Hepatocyte (in vitro differentiated cells): Measurements from ENCODE around the gene DBP. TPM values are rescaled to one million over a fixed set of nuclear protein-coding genes. Genes with fewer than 3 reads are reported as not detected.

ENCODE experiments used
- DNase-seq: peaks from one replicate; pipeline ENCODE4 v3.0.0-alpha.2; 2016; ENCODE audit warnings: low spot score
- H2AFZ ChIP-seq: fragments of 200-600 bp; sonication (generic); 2 replicates; pipeline ENCODE4 v1.6.0; 2016; ENCODE audit warnings: antibody characterized with exemption, mild to moderate bottlenecking
- H3K27ac ChIP-seq: fragments of 200-600 bp; sonication (generic); 2 replicates; pipeline ENCODE4 v1.5.1; 2016; ENCODE audit warnings: mild to moderate bottlenecking
- H3K27me3 ChIP-seq: fragments of 200-600 bp; sonication (generic); 2 replicates; pipeline ENCODE4 v1.6.1; 2016
- H3K36me3 ChIP-seq: fragments of 200-600 bp; sonication (generic); replicated peaks from 2 replicates; pipeline ENCODE4 v1.5.1; 2016; ENCODE audit warnings: low read depth; ENCODE audit not compliant: insufficient read depth
- H3K4me1 ChIP-seq: fragments of 200-600 bp; sonication (generic); 2 replicates; pipeline ENCODE4 v1.5.1; 2016; ENCODE audit warnings: mild to moderate bottlenecking, moderate library complexity; ENCODE audit not compliant: insufficient read depth
- H3K4me2 ChIP-seq: fragments of 200-600 bp; sonication (generic); 2 replicates; pipeline ENCODE4 v1.6.0; 2016
- H3K4me3 ChIP-seq: fragments of 200-600 bp; sonication (generic); 2 replicates; pipeline ENCODE4 v1.5.1; 2016; ENCODE audit warnings: mild to moderate bottlenecking
- H3K79me2 ChIP-seq: fragments of 200-600 bp; sonication (generic); 2 replicates; pipeline ENCODE4 v1.6.0; 2017; ENCODE audit warnings: mild to moderate bottlenecking
- H3K9me2 ChIP-seq: fragments of 200-600 bp; sonication (generic); replicated peaks from 2 replicates; pipeline ENCODE4 v1.6.0; 2017; ENCODE audit warnings: mild to moderate bottlenecking; ENCODE audit not compliant: insufficient read depth
- H3K9me3 ChIP-seq: fragments of 200-600 bp; sonication (generic); 2 replicates; pipeline ENCODE4 v1.5.1; 2016; ENCODE audit warnings: low read depth, mild to moderate bottlenecking
- H4K20me1 ChIP-seq: fragments of 200-600 bp; sonication (generic); 2 replicates; pipeline ENCODE4 v1.6.0; 2016; ENCODE audit warnings: mild to moderate bottlenecking; ENCODE audit not compliant: insufficient read depth, poor library complexity, severe bottlenecking
- CTCF ChIP-seq: fragments of 200-600 bp; sonication (generic); IDR thresholded peaks from 2 replicates; pipeline ENCODE4 v1.5.1; 2016; ENCODE audit warnings: antibody characterized with exemption, mild to moderate bottlenecking; ENCODE audit not compliant: poor library complexity
- EZH2 ChIP-seq: fragments of 200-600 bp; sonication (generic); IDR thresholded peaks from 2 replicates; pipeline ENCODE4 v1.6.1; 2016; ENCODE audit warnings: antibody characterized with exemption, mild to moderate bottlenecking, borderline replicate concordance
- EZH2phosphoT487 ChIP-seq: fragments of 200-600 bp; sonication (generic); IDR thresholded peaks from one replicate; pipeline ENCODE4 v1.6.1; 2018; ENCODE audit warnings: antibody characterized with exemption, mild to moderate bottlenecking, low read depth, moderate library complexity; ENCODE audit not compliant: unreplicated experiment, severe bottlenecking
- WGBS: methylation state at CpG from one replicate; pipeline ENCODE4 v1.1.6; 2016; ENCODE audit warnings: low lambda C conversion rate; ENCODE audit errors: missing lambda C conversion rate; 5-methylcytosine and 5-hydroxymethylcytosine counted together
- polyA plus RNA-seq: library from polyadenylated mRNA; unstranded; fragments of >200 nt; fragmentation: Nextera tagmentation; extraction: Ambion mirVana; gene quantifications from 2 replicates; pipeline ENCODE4 v1.2.1, GENCODE V29; 2016
- total RNA-seq: library from RNA; depleted of rRNA; stranded (reverse); fragments of >200 nt; gene quantifications from 2 replicates; pipeline ENCODE4 v1.2.3, GENCODE V29; 2014

Gene DBP
- total and polyA plus RNA-seq, 2 experiments from 2014 or later, result 5.4 to 11.8 TPM

GRCh38 chr19:48656840-48657474, 19.8 kb upstream of the DBP start:
- no peak overlapping the region for H3K4me2 ChIP-seq

GRCh38 chr19:48654299-48655059, 17.3 kb upstream of the DBP start:
- TF ChIP-seq CTCF, result no peak
- no peaks in the 10 kb centered on the region for H3K9me3 ChIP-seq
- H3K36me3 ChIP-seq, result no peaks in the 10 kb centered on the region
- H4K20me1 ChIP-seq, result no peaks in the 10 kb centered on the region
- no peak overlapping the region for H3K4me3 ChIP-seq
- no peaks in the 10 kb centered on the region for H3K9me2 ChIP-seq
- no peak overlapping the region for H2AFZ ChIP-seq
- no peaks in the 10 kb centered on the region for H3K4me1 ChIP-seq
- 74% methylated on average over 11 of the region's 11 CpGs for WGBS
- no peaks in the 10 kb centered on the region for H3K79me2 ChIP-seq
- H3K4me2 ChIP-seq, result no peak overlapping the region
- no peaks in the 10 kb centered on the region for H3K27me3 ChIP-seq
- no peak overlapping the region for H3K27ac ChIP-seq
- DNase-seq, result peak; percentile 27

More at GRCh38 chr19:48656840-48657474, 19.8 kb upstream of the DBP start:
- WGBS, result 36% methylated on average over 16 of the region's 16 CpGs
- DNase-seq, result peak; percentile 68
- TF ChIP-seq CTCF (no peak), EZH2phosphoT487 (no peak), EZH2 (no peak)
- Histone ChIP-seq H3K4me1 (no peaks in the 10 kb centered on the region), H3K36me3 (no peaks in the 10 kb centered on the region), H3K9me2 (no peaks in the 10 kb centered on the region), H3K9me3 (no peaks in the 10 kb centered on the region), H3K79me2 (no peaks in the 10 kb centered on the region), H3K4me3 (no peak overlapping the region), H3K27me3 (no peaks in the 10 kb centered on the region), H2AFZ (peak overlapping the region; percentile 3), H3K27ac (no peak overlapping the region), H4K20me1 (no peaks in the 10 kb centered on the region)

- Histone ChIP-seq H3K4me1 (no peaks in the 10 kb centered on the region), H3K79me2 (no peaks in the 10 kb centered on the region), H3K4me2 (no peak overlapping the region), H3K9me3 (no peaks in the 10 kb centered on the region), H3K27ac (no peak overlapping the region), H3K36me3 (no peaks in the 10 kb centered on the region), H3K9me2 (no peaks in the 10 kb centered on the region), H4K20me1 (no peaks in the 10 kb centered on the region), H3K27me3 (no peaks in the 10 kb centered on the region), H3K4me3 (no peak overlapping the region), H2AFZ (no peak overlapping the region)
- no peak for DNase-seq
- TF ChIP-seq EZH2phosphoT487, result no peak
- 87% methylated on average over 5 of the region's 5 CpGs for WGBS
These were observed 14.5 kb upstream of the DBP start for GRCh38 chr19:48651683-48652048.

GRCh38 chr19:48650974-48651682, 13.9 kb upstream of the DBP start:
- no peak overlapping the region for H3K4me3 ChIP-seq
- no peaks in the 10 kb centered on the region for H3K4me1 ChIP-seq
- no peak overlapping the region for H2AFZ ChIP-seq
- no peaks in the 10 kb centered on the region for H3K79me2 ChIP-seq
- 94% methylated on average over 12 of the region's 12 CpGs for WGBS
- TF ChIP-seq EZH2 (no peak), EZH2phosphoT487 (no peak), CTCF (no peak)
- no peak for DNase-seq
- H3K27me3 ChIP-seq, result no peaks in the 10 kb centered on the region
- no peaks in the 10 kb centered on the region for H3K9me3 ChIP-seq
- H3K36me3 ChIP-seq, result no peaks in the 10 kb centered on the region
- H3K4me2 ChIP-seq, result no peak overlapping the region
- H3K27ac ChIP-seq, result no peak overlapping the region
- no peaks in the 10 kb centered on the region for H4K20me1 ChIP-seq
- H3K9me2 ChIP-seq, result no peaks in the 10 kb centered on the region
